ENCODE data around the gene CACNB1. TPM values are rescaled to one million over a fixed set of nuclear protein-coding genes. Genes with fewer than 3 reads are reported as not detected.

CACNB1 gene
- total and polyA plus RNA-seq, 2 donors (not counting 1 experiment from before 2014, with no cell fraction given) = 3.8 to 12.4 TPM

DNA sequence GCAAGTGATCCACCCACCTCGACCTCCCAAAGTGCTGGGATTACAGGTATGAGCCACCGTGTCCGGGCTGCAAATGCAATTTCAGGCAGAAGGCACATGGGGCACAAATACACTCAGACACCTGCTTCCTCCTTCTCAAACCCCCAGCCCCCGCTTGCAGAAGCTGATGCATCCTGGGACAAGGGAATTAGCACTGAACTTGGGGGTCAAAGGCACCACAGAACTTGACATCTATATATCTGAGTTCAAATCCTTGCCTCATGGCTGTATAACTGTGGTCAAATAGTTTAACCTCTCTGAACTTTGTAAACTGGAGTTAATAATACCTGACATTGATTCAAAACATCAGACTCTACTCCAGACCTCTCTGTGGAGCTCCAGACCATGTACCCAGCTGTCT is 27.4 kb downstream of the CACNB1 start:
- TF ChIP-seq EZH2 (IDR thresholded peaks at IDR 0.05; ENCODE audit: borderline replicate concordance, insufficient read depth, low read depth, low read length, poor library complexity, severe bottlenecking) (no peak), CTCF (IDR thresholded peaks at IDR 0.05) (no peak)
- no peak overlapping the region for H3K9ac ChIP-seq (ENCODE audit: low read length)
- Mint-ChIP-seq H3K27ac (no peak overlapping the region), H3K4me3 (no peak overlapping the region), H3K27me3 (peaks cover 31% of the 10 kb centered on the region), H3K4me1 (peaks cover 23% of the 10 kb centered on the region), H3K9me3 (ENCODE audit: insufficient read depth) (no peaks in the 10 kb centered on the region)
- H3K27me3 ChIP-seq (replicated peaks in 1 of 4; ENCODE audit: control extremely low read depth in 1 of 4, control insufficient read depth in 3 of 4, insufficient read depth in 4 of 4, low read length in 3 of 4) = peaks cover 0 to 61% (median 20%) of the 10 kb centered on the region in 4 experiments
- ChIA-PET POLR2A (no interaction called here), CTCF (interaction anchor here (1.2 to 6.9 kb wide), 4 partner anchors 9 to 188 kb away, joined by 3 to 77 read pairs (median 5); no protein-coding TSS in a partner anchor)
- ATAC-seq (ENCODE audit: low read depth) (no peak), DNase-seq (no peak)
- H3K9me3 ChIP-seq (ENCODE audit: control extremely low read depth in 1 of 3, control insufficient read depth in 2 of 3, insufficient read depth in 1 of 3, low read length in 2 of 3) = peaks cover 0 to 12% (median 0%) of the 10 kb centered on the region in 3 donors
- H3K4me1 ChIP-seq (ENCODE audit: control insufficient read depth in 2 of 2, insufficient read depth in 2 of 2, low read length in 2 of 2) = peaks cover 24 to 29% of the 10 kb centered on the region in 2 donors
- H3K36me3 ChIP-seq (replicated peaks in 1 of 2; ENCODE audit: control extremely low read depth in 1 of 2, control insufficient read depth in 1 of 2, extremely low read depth in 1 of 2, insufficient read depth in 2 of 2, low read length in 1 of 2) = no peaks in the 10 kb centered on the region
- no peak overlapping the region for H3K27ac ChIP-seq (ENCODE audit: low read length in 2 of 2)
- no peaks in the 10 kb centered on the region for H4K20me1 ChIP-seq (ENCODE audit: control insufficient read depth, insufficient read depth, low read length, poor library complexity, severe bottlenecking)
- 14% methylated on average over 3 of the region's 4 CpGs for WGBS (ENCODE audit: insufficient coverage)
- no peaks in the 10 kb centered on the region for H3K79me2 ChIP-seq (ENCODE audit: control insufficient read depth, insufficient read depth, low read length)
- intact Hi-C loops (cut with micrococcal nuclease) = no loop called here
- H3K4me2 ChIP-seq (replicated peaks; ENCODE audit: low read depth, low read length, poor library complexity, severe bottlenecking) = no peak overlapping the region
- H3K4me3 ChIP-seq (ENCODE audit: control extremely low read depth in 1 of 5, extremely low read depth in 1 of 5, insufficient read depth in 1 of 5, low read depth in 2 of 5, low read length in 4 of 5) = no peak overlapping the region
- no peak overlapping the region for H2AFZ ChIP-seq (ENCODE audit: insufficient read depth, low read depth, low read length, poor library complexity, severe bottlenecking)

DNA sequence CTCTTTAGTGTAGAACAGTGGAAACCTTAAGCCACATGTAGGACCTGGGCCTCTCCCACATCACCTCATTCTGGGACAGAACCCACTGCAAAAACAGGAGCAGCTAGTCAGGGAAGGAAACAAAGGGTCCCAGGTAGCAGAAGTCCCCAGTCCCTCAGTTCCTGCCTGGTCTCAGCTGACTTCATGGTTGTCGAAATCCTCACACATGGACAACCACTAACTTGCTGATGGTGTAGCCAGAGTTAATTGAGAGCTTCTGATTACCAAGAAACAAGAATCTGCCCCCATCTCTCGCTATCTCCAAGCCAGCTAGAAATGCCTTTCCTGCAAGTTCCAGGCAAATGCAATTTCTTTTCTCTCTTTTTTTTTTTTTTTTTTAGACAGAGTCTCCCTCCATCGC is 28.0 kb downstream of the CACNB1 start:
- Histone ChIP-seq H3K79me2 (ENCODE audit: control insufficient read depth, insufficient read depth, low read length) (no peaks in the 10 kb centered on the region), H3K27ac (ENCODE audit: low read length in 2 of 2) (no peak overlapping the region), H3K9me3 (ENCODE audit: control extremely low read depth in 1 of 3, control insufficient read depth in 2 of 3, insufficient read depth in 1 of 3, low read length in 2 of 3) (peaks cover 0 to 12% (median 0%) of the 10 kb centered on the region in 3 donors), H3K4me2 (replicated peaks; ENCODE audit: low read depth, low read length, poor library complexity, severe bottlenecking) (no peak overlapping the region), H4K20me1 (ENCODE audit: control insufficient read depth, insufficient read depth, low read length, poor library complexity, severe bottlenecking) (no peaks in the 10 kb centered on the region), H3K4me1 (ENCODE audit: control insufficient read depth in 2 of 2, insufficient read depth in 2 of 2, low read length in 2 of 2) (peaks cover 25 to 29% of the 10 kb centered on the region in 2 donors), H3K36me3 (replicated peaks in 1 of 2; ENCODE audit: control extremely low read depth in 1 of 2, control insufficient read depth in 1 of 2, extremely low read depth in 1 of 2, insufficient read depth in 2 of 2, low read length in 1 of 2) (no peaks in the 10 kb centered on the region), H2AFZ (ENCODE audit: insufficient read depth, low read depth, low read length, poor library complexity, severe bottlenecking) (no peak overlapping the region), H3K9ac (ENCODE audit: low read length) (no peak overlapping the region), H3K4me3 (ENCODE audit: control extremely low read depth in 1 of 5, extremely low read depth in 1 of 5, insufficient read depth in 1 of 5, low read depth in 2 of 5, low read length in 4 of 5) (no peak overlapping the region), H3K27me3 (replicated peaks in 1 of 4; ENCODE audit: control extremely low read depth in 1 of 4, control insufficient read depth in 3 of 4, insufficient read depth in 4 of 4, low read length in 3 of 4) (peaks cover 0 to 63% (median 20%) of the 10 kb centered on the region in 4 experiments)
- Mint-ChIP-seq H3K27me3 (peaks cover 37% of the 10 kb centered on the region), H3K4me3 (no peak overlapping the region), H3K4me1 (peaks cover 27% of the 10 kb centered on the region), H3K27ac (no peak overlapping the region), H3K9me3 (ENCODE audit: insufficient read depth) (no peaks in the 10 kb centered on the region)
- WGBS (ENCODE audit: insufficient coverage) = 90% methylated on average over 1 of the region's 3 CpGs
- no peak for ATAC-seq (ENCODE audit: low read depth)
- ChIA-PET CTCF (interaction anchor here (0.7 to 6.9 kb wide), 5 partner anchors 14 to 1086 kb away, joined by 3 to 77 read pairs (median 4); no protein-coding TSS in a partner anchor), POLR2A (interaction anchor here (0.6 to 0.7 kb wide), 2 partner anchors 17 to 464 kb away, joined by 3 to 5 read pairs; no protein-coding TSS in a partner anchor)
- intact Hi-C loops (cut with micrococcal nuclease) = no loop called here
- no peak for DNase-seq
- TF ChIP-seq CTCF (IDR thresholded peaks at IDR 0.05) = no peak
- no peak for TF ChIP-seq EZH2 (IDR thresholded peaks at IDR 0.05; ENCODE audit: borderline replicate concordance, insufficient read depth, low read depth, low read length, poor library complexity, severe bottlenecking)

Measured in B cell (primary cell).